ENCODE data around the gene MYH9.

- TF ChIP-seq CTCF (IDR thresholded peaks at IDR 0.05; ENCODE audit: low read depth, low read length, poor library complexity, severe bottlenecking), result no peak
- TF ChIP-seq EZH2phosphoT487 (IDR thresholded peaks at IDR 0.05; ENCODE audit: borderline replicate concordance, low read length), result no peak
Measured at GRCh38 chr22:36404446-36404845, 16.7 kb upstream of the MYH9 start.

Measured in DOHH2 (cell line).